Midbrain (tissue), 1 donor: ENCODE results near the gene HERC2.
"Not testable (repeated sequence)": the region's sequence is repeated elsewhere in the genome, so short reads cannot be mapped to it uniquely, and the experiment has no call there.

Experiments used
- DNase-seq: peaks from one replicate; lab custom pipeline; 2025; lab: John Stamatoyannopoulos, UW

Gene HERC2

DNA sequence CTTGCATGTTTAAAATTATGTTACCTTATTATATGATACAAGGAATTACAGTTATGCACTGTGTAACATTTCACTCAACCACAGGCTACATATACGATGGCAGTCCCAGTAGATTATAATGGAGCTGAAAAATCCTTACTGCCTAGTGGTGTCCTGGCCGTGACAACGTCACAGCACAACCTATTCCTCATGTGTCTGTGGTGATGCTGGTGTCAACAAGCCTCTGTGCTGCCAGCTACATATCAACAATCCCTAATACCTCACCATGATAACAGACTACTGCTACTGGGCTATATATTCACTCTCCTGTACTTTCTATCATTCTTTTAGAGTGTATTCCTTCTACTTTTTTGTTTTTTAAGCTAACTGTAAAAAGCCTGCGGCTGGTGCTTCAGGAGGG, 142.7 kb downstream of the HERC2 start:
- DNase-seq, result no peak

DNA sequence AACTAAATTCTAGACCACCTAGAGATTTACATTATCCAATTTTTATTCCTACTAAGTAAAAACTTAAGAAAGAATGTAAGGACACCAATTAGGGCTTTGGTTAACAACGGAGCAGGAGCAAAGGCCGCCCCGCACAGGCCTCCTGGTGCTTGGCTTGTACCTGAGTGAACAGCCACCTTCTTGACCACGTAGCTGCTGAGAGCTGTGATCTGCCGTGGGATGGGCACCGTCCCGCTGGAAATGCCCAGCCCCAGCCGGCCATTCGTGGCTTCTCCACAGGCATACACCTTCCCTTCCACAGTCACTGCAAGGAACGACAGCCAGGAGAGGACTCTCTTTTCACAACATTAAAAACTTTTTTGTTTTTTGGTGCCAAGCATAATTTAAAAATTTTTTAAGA, 143.3 kb downstream of the HERC2 start:
- no peak for DNase-seq

DNA sequence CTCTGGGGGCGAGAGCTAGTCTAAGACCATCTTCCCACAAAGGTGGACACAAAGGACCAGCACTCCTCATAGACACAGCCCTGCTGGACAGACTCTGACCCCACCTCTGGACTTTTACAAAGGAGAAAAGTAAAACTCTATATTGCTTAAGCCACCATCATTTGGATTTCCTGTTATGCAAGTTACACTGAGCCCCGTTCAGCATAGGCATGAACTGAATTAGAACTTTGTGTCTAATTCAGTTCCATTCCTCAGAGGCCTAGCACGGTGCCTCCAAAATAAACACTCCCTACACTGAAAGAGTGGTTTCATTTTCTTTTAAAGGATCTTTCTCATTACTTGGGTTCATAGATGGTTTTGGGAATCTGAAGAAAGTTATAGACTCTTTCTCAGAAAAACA, 143.7 kb downstream of the HERC2 start:
- DNase-seq, result no peak

DNA sequence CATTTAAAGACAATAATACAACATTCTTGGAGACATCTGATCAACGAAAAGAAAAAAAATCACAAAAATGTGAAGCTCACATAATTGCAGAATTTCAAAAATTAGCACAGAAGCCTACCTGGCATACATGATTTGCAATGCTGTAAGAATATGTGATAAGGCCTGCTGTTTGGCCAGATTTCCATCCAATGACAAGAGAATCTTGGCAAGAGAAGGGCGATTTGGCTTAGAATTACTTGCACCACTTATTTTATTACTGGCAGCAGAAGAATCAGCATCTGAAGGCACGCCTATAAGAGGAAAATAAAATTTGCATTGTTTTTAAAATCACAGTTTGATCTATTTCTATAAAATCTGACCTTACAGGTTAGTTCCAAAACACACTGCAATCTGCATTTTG, 152.6 kb downstream of the HERC2 start:
- no peak for DNase-seq

DNA sequence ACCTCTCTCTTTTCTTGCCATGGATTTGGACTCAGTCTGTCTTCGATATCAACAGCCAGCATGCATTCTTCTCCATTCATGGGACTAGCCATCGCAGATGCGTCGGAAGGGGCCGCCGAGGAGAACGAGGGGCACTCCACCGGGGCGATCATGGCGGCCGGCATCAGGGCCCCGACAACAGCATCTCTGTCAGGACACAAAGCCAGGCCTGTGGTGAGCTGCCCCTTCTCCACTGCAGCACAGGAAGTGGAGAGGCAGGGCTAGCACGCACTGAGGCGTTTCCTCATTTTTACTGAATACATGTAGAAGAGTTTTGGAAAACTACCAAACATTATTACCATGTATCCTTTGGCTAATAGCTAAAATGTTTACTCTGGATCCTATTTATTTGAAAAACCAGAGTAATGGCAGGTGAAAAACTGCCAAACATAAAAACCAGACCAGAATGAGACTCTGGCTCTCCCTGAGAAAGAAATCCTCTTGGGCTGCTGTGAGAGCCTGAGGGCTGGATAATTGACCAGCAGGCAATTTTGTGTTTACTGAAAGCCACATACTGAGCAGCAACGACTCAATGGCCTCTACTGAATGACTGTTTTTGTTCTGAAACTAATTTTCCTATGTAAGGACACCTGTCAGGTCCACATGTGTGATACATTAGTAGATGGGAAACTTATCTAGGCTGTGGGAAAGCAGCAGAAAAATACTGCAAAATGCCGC, 153.4 kb downstream of the HERC2 start:
- peak; percentile 4 for DNase-seq

DNA sequence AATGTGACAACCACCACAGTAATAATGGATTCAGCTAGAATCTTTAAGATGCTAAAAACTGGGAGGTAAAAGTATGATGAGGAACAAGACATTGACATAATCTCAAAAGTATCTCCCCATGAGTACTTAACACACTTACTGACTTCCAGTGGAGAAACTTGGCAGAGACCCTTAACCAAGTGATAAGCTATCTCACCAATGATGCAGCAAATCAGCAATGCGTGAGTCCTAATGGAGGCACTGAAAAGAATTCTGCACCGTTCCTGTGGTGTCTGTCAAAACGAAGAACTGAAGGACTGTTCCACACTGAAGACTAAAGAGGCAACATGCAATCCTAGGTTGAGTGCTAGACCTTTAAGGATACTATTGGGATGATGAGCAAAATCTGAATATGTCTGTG, 154.9 kb downstream of the HERC2 start:
- no peak for DNase-seq

DNA sequence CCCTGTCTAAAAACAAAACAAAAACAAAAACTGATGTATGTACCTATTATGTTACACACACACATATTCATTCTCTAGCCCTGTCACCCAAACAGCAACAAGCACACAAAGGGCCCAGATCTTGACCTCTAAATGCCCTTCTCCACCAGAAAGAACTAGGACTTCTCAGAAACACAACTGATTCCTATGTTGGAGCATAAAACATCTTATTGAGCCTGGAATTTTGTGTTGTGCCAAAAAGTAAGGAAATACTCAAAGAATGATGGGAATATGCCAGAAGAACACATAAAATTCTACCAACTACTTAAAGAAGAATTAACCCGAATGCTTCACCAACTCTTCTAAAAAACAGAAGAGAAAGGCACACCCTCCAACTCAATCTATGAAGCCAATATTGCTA, 156.2 kb downstream of the HERC2 start:
- DNase-seq, result no peak

DNA sequence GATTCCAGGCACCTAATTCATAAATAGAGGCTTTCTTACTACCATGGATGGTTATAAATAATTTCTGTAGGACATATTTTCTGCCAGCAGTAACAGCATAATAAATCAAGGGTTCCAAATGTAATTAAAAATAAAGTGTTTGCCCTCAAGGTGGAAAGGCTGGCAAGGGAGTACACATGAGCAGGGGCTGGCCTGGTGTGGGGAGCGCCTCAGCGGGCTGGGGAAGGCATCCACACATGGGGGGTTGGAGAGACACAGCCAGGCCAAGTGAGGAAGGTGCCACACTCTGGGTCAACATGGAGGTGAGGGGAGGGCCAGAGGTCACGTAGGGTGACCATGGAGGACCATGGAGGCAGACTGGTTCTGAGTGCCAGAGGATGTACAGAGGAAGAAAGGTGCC, 157.1 kb downstream of the HERC2 start:
- no peak for DNase-seq

DNA sequence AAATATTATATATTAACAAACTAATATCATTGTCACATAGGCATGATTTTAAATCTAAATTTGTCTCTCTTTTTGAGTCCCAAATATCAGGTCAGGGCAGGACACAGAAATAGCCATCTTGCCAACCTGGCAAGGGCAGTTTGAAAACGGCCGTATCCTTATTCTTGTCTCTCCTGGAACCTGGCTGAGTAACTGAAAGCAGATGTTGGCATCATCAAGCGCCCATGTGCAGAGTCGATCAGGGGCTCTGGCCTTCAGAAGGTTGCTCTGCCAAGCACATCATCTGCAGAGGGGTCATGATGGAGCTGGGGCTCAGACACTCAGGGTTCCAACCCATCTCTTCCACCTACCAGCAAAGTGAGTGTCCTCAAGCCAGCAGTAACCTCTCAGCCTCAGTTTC, 167.7 kb downstream of the HERC2 start:
- no peak for DNase-seq

DNA sequence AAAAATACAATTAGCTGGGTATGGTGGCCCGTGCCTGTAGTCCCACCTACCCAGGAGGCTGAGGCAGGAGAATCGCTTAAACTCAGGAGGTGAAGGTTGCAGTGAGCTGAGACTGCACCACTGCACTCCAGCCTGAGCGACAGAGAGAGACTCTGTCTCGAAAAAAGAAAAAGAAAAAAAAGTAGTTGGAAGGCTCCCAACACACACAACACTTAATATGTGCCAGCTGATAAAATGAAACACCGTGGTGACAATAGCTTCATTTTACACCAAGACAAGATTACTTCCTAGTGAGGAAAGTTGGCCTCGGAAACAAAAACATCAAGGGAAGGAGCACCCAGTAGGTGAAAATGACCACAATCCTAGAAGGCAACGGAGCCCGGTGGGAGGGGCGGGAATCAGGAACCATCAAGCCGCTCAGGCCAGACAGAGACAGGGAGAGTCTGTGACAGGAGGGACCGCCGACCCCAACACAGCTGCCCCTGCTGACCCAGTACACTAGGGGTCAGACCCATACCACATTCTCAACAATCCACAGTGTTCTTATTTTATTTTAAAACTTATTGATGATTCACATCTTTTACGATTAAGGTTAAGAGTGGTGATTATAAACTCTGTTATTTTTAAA, 168.4 kb downstream of the HERC2 start:
- DNase-seq, result no peak

DNA sequence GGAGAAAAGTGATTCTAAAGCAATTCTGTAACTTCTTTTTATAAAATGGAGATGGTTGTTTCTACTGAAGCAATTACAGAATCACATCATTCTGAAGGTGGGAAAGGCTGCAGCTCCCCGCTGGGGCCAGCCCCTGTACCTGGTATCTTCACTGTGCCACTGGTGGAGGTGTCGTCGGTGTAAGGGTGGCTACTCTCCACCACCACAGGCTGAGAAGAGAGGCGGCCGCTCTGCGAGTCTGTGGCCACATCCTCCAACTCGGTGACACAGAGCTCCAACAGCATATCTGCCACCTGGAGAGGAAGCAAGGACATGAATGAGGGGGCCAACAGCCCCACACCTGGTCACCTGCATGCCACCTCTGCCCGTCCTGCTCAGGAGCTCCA, 169.4 kb downstream of the HERC2 start:
- not testable (repeated sequence) for DNase-seq

DNA sequence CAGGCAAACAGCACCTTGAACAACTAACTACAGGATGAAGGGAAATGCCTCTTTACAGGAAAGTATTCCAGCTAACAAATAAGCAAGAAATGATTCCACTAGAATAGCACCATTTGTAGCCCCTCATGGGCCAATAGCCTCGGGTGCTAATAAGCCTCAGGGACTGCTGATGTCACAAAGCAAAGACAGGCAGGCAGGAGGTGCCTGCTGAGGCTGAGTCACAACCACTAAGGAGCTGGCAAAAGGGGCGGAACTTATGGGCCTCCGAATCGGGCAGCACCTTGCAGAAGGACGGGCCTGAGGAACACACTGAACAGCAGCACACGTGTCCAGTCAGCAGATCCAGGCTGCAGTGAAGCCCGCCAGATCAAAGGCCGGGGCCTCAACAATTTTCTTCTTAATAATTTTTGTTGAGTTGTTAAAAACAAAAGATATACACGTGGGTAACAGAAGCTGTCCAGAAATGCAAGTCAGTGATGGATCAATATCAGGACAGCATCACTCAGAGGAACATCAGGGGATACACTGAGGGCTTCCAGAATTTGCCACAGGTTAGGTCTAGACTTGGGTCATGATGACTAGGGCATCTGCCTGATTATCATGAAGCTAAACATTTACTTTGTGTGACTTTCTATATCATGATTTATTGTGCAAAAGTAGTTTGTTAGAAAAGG, 170.0 kb downstream of the HERC2 start:
- DNase-seq, result not testable (repeated sequence)

DNA sequence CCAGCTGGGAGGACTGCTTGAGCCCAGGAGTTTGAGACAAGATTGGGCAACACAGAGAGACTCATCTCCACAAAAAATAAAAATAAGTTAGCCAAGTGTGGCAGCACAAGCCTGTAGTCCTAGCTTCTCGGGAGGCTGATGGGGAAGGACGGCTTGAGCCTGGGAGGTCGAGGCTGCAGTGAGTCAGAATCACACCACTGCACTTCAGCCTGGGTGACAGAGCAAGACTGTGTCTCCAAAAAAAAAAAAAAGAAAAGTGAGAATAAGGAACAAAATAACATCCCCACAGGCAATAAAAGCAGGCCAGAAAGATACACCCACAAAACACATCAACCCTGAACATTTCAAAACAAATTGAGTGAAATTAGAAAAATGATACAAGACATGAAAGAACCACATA, 174.2 kb downstream of the HERC2 start:
- no peak for DNase-seq

DNA sequence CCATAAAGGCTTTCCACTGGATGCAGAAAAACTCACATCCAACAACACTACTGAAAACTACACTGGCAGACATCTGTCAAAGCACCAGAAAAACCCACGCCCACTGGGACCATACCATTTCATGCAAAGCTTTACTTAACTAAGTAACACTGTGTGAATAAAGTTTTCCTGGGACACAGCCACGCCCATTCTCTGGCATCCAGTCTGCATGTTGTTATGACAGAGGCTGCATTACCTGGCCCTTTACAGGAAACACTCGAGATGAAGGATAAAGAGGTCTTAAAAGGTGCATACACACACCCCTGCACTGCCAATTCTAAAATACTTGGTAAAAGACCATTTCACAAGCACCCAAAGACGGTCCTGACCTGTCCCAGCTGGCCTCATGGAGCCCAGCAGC, 176.6 kb downstream of the HERC2 start:
- not testable (repeated sequence) for DNase-seq

DNA sequence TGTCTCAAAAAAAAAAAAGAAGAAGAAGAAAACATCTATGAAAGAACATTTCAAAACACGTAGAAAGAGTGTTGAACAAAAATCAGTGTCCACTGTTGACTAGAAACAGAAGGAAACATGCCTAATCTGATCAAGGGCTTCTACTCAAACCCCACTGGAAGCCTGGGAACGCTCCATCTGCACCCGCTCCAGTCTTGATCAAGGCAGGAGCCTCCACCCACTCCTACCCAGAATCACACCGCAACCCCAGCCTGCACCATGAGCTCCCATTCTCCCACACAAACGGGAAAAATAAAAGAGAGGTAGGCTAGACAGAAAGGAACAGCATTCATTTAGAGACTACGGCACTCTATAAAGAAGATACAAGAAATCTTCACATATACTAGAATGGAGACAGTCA, 181.9 kb downstream of the HERC2 start:
- no peak for DNase-seq

DNA sequence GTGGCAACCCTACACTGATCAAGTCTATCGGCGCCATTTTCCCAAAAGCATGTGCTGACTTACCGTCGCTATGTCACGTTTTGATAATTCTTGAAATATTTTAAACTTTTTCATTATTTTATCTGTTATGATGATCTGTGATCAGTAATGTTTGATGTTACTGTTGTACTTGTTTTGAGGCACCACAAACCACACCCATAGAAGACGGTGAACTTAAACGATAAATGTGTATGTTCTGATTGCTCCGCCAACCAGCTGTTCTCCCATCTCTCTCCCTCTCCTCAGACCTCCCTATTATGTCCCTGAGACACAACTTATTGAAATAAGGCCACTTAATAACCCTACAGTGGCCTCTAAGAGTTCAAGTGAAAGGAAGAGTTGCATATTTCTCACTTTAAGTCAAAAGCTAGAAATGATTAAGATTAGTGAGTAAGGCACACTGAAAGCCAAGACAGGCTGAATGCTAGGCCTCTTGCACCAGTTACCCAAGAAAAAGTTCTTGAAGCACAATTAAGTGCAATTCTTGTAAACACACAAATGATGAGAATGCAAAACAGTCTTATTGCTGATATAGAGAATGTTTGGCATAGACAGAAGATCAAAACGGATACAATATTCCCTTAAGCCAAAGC, 184.5 kb downstream of the HERC2 start:
- DNase-seq, result not testable (repeated sequence)

DNA sequence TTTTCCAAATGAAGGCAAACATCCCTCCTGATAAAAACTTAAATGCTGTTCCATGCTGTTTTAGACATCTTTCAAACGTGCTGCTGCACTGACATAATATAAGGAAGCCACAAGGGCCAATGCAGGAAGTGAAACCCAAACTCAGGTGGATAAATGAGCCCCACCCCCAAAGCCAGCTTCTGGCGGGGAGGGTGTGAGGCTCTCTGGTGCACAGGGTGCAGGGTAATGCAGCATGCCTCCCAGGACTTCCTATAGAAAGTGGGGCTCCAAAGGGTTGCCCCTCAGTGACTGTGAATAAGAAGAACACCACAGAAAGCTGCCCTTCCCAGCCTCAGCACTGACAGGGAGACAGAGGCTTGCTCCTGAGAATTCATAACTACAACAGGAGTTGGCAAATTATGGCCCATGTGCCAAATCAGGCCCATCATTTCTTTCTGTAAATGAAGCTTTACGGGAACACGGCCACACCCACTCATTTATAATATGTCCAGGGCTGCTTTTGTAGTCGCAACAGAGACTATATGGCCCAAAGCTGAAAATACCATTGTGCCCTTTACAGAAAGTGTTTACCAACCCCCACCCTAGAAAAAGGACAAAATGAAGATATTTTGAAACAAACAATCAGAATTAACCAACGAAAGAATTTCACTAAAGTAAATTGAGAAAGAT, 185.6 kb downstream of the HERC2 start:
- not testable (repeated sequence) for DNase-seq

DNA sequence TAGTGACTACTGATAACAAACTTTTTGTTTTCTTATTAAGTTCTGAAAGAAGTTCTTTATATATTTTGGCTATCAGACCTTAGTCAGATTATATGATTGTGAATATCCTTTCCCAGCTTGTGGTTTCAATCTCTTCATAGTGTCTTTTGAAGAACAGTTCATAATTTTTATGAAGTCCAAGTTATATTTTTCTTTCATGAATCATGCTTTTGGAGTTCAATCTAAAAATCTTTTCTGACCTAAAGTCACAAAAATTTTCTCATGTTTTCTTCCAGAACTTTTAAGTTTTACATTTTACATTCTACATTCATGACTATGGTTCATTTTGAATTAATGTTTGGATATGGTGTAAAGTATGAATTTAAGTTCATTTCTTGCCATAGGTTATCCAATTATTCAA, 188.7 kb downstream of the HERC2 start:
- DNase-seq, result no peak

DNA sequence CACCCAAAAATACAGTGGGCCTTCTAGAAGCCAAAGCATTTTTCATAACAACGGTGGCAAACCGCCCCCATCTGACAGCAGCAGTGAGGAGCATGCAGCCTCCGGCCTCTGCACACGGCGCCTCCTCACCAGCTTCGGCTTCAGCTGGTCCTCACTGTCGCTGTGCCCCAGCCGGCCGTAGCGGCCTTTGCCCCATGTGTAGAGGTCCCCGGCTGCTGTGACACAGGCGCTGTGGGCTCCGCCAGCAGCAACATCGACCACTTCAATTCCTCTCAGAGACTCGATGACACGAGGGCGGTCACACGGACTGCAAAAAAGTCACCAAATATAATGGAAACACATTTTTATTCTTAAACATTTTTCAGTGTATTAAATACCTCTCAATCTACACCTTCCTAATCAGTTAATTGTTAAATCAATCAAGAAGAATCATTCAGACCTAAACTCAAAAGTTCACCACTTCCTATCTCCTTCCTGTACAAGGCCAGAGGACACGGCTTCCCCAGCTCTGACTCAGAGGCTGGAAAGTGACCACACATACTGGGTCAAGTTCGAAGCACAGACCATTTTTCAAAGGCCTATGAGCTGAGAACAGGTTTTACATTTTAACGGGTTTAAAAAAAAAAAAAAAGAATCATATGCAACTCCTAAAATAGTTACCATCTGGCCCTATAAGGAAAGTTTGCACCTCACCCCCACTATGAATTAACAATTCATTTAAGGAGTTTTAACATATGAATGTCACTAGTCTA, 189.3 kb downstream of the HERC2 start:
- no peak for DNase-seq

DNA sequence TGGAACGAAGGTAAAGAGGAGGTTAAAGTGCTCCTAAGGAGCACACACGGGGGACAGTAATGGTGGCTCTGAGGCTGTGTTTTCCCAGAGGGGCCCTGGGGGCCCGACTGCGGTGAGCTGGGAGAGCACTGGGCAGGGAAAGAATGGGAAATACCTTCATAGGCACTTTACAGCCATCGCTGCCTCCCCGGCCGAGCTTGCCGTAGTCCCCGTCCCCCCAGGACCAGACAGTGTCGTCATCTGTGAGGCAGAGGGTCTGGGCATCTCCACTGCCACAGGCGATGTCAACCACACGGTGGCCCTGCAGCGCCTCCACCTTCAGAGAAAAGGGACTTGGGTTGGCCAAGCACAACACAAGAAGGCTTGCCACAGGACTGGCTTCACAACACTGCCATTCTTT, 190.0 kb downstream of the HERC2 start:
- DNase-seq, result no peak

DNA sequence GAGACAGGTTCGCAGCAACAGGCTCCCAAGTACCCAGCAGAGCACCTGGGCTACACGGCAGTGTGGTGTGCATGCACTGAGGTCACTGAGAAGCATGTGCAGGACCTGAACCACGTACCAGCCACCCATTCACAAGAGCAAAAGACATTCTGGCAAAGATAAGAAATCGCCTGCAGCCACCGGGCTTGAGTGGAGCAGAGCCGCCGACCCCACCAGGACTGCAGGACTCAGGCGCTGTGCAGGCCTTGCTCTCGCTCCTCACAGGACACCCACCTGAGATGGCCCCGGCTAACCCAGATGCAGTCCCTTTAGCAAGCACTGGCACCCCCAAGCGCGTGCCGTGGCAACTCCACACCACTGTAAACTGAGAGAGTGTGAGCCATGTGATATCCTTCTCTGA, 190.6 kb downstream of the HERC2 start:
- DNase-seq, result no peak

DNA sequence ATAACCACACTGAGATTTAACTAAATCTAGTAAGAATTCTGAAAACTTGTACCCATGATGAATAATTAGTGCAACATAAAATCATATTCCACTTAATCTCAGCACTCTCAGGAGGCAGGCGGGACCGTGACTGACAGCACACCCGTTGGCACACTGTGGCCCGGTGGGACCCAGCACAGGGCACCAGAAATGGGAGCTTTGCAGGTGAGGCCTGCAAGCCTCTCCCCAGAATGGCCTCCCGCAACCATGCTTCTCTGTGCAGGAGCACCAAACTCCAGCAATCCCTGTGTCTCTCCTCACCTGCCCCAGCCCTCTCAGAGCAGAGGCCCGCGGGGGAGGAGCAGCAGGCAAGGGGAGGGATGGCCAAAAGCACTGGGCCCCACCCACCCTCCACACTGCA, 191.3 kb downstream of the HERC2 start:
- DNase-seq, result no peak
